Measurements from ENCODE around the gene SLC15A4. TPM values are rescaled to one million over a fixed set of nuclear protein-coding genes. Genes with fewer than 3 reads are reported as not detected.

Gene SLC15A4
- polyA plus RNA-seq, 10 donors, result 17.4 to 26.3 (median 21.3) TPM

DNA sequence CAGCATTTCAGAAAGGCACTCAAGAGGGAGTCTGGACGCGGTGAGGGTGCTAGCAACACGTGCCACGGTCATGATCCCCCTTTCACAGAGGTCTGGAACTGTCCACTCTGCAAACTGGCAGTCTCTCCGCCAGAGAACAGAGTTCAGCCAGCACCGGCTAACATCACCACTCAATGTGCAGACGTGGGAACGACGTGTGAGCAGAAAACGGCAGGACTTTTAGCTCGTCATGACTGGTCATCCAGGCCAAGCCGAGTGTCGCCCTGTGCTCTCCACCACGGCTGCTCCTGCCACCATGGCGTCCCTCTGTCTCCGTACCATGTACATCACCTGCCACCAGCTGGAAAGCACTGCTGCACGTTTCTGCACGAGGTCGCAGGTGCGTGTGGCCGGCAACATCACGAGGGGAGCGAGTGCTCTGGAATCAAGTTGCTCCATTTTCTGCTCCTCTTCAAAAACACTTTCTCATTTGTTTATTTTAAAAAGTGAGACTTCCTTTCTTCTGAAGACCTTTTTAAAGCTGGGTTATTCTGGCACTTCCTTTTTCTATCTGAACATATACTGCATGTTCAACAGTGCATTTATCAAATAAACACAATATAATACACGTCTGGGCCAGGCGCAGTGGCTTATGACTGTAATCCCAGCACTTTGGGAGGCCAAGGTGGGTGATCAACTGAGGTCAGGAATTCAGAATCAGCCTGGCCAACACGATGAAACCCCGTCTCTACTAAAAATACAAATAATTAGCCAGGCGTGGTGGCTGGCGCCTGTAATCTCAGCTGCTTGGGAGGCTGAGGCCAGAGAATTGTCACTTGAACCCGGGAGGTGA lies 28.0 kb downstream of the SLC15A4 start:
- no peak for DNase-seq

DNA sequence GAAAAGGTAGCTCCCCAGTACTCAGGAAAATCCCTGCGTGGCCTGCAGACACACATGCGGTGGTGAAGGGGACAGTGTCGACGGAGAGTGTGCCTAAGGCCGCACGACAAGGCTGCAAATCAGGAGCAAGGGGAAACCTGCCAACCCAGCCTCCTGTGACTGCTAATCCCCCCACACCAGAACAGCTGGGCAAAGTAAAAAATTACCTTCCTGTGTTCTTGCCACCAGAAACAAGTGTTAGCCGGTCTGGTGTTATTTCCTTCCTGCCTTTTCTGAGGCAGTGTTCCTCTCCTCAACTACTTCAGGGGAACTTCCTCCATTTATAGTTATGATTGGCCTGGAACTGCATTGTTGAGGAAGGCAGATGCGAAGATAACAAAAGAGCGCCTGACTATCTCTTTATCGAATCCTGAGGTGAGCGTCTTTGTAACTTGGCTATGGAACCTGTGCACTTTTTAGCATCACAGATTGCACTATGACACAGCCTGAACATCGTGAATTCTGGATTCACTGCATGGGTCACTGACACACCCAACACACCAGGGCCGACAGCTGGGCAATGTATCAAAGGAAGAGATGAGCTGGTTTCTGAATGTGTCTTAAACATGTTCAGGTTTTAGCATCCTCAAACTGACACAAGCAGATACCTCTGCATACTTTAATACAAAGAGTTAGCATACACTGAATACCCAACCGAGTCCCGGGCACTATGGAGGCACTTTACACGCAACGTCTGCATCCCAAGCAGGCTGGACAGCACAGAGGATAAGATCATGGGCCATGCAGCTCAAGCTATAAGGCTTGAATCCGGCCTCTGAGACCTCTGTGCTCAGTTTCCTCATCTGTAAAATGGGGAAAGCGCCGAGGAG lies 28.9 kb downstream of the SLC15A4 start:
- no peak for DNase-seq

DNA sequence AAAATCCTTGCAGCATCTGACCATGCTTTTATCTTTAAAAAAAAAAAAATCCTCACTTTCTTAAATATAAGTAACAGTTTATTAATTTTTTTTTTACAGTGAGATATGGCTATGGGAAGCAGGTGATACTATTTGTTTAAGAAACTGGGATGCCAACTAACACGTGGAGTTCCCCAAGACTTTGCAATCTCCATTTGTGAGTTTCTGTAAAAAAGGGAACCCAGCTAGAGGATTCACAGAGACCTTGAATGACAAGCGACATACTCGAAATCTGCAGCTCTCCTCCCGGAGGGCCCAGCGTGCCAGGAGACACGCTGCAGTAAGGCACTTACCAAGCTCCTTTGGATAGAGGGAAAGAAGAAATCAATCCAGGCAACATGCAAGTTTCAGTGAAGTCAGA lies 30.1 kb downstream of the SLC15A4 start:
- no peak for DNase-seq

DNA sequence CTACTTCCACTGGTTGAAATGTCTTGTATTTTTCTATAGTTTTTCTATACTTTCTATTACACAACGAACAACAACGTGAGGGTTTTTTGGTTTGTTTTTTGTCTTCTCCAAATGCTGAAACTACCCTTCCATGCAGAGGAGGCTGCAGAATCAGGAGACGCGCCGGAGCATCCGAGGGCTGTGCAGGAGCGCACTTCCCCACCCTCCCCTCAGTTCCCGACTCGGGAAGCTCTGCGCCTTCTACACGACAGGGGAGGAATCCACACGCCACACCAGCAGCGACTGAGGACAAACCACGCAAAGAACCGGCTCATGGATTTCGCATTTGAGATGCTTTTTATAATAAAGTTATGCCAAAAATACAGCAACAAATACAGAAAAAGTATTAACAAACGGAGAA lies 30.9 kb downstream of the SLC15A4 start:
- no peak for DNase-seq

DNA sequence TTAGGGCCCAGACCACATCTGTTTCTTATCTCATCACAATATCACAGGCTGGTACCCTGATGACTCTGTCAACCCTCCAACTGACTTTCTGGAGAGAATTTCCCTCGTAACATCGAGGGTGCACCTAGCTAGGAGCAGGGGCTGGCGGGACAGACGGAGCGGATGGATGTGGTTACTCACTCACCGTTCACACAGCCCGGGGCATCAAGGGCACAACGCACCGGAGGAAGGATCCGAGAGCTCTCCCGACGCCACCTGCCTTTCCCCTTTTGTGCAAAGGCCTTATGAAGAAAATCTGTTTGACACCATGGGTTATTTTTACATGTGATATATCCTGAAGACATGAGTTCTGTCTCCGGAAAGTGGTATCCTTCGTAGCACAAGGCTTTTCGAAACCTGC lies 31.4 kb downstream of the SLC15A4 start:
- DNase-seq, result no peak

DNA sequence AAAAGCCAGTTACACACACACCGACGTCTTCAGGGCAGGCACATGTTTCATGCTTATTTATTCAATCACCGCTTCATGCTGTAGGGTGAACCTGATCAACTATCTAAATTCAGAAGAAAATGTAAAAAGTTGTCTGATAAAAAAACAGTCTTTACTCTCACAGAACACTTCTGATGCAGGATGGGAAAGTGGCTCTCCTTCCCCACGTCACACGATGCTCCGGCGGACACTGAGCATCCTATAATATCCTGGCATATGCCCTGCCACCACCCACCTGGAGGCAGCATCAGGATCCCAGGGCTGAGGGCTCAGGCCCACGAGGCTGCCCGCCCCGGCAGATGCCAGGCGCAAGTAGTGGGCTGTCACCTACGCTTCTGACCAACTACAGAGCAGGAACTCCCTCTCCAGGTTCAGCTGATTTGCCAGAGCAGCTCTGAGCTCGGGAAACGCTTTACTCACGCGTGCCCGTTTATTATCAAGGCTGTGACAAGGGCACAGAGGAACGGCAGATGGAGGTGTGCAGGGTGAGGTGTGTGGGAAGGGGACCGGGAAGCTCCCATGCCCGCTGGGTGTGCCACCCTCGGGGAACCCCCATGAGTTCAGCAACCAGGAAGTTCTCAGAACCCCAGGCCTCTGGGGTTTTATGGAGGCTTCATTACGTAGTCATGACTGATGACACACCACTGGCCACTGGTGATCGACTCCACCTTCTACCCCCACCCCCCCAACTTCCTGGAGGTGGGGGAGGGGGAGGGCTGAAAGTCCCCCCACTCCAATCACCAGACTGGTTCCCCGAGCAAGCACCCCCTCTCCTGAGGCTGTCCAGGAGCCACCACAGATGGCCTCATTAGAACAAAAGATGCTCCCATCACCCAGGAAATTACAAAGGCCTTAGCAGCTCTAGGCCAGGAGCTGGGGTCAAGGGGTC lies 32.1 kb downstream of the SLC15A4 start:
- no peak for DNase-seq

DNA sequence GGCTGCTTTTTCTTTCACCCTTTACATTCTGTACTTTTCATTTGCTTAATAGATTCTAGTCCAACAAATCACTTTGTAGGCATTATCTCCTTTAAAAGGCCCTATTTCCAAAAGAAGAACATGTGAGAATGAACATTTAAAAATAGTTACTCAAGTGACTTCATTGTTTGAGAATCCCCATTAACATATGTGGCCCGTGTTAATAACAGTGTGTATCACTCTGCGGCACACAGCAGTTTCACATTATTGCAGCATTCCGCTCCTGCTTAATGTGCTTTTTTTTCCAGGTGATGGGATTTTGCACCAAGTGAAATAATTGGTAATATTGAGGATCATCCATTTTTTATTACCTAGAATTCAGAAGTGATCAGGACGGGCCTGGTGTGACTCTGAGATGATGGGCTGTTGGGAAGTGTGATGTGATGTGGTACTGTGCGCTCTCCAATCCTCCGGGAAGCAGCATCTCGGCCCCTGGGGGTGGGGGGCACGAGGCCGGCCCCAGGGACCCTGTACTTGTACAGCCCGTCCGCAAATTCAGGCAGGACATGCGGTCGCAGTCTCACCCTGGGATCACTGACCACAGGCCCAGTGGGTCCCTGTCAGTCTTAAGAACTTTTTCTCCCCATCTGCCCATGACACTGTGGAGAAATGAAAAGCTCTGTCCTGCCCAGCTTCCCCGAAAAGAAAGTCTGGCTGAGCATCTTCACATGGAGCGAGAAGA lies 32.9 kb downstream of the SLC15A4 start:
- DNase-seq, result no peak

DNA sequence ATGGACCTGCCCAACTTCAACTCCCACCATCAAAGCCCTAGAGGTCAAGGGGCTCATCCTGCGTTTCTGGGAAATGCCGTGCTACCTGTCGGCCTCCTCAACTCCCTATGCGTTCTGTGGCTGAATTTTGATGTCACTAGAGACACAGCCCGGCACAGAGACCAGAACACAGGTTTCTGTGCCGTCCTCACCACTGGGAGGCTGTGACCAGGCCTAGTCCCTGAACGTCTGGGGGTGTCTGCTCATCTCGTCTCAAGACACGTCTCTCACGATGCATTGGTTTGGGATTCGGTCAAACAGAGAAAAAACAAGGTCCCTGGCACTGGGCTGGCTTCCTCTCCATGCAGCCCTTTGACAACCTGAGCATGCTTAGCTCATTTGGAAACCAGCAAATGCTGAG lies 33.5 kb downstream of the SLC15A4 start:
- DNase-seq, result no peak

DNA sequence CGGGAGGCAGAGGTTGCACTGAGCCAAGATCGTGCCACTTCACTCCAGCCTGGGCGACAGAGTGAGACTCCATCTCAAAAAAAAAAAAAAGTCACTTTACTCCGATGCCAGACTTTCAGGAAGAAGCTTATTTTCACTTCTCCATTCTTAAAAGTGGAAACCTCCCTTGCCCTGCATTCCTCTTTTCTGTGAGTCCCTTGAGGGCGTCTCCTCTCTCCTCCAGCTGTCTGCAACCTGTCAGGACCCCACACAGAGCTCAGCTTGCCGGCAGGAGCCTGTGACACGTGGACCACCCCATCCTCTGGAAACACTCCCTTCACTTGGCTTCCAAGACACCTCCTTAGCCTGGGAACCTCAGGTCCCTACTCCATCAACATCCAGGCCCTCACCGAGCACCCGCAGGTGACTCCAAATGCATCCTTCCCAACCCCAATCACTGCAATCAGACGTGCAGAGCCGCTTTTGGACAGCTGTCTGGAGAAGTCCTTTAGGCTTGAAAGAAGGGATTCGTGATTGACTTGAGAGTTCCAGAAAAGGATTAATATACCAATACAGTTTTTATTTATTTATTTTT lies 34.3 kb downstream of the SLC15A4 start:
- no peak for DNase-seq

DNA sequence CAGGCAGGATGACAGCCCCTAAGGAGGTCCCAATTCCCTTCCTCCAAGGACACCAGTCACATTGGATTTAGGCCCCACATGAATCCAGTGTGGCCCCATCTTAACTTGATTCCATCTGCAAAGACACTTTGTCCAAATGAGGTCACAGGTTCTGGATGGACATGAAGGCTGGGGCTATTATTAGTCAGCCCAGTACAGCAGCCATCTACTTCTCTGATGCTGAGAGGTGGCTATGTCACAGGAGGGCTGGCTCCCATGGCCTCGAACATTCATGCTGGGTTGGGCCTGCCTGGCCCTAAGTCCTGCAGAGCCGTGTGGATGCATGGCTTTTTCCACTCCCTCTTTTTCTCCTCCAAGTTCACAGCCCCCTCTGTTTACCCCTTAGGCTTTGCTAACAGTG lies 35.9 kb downstream of the SLC15A4 start:
- DNase-seq, result no peak

DNA sequence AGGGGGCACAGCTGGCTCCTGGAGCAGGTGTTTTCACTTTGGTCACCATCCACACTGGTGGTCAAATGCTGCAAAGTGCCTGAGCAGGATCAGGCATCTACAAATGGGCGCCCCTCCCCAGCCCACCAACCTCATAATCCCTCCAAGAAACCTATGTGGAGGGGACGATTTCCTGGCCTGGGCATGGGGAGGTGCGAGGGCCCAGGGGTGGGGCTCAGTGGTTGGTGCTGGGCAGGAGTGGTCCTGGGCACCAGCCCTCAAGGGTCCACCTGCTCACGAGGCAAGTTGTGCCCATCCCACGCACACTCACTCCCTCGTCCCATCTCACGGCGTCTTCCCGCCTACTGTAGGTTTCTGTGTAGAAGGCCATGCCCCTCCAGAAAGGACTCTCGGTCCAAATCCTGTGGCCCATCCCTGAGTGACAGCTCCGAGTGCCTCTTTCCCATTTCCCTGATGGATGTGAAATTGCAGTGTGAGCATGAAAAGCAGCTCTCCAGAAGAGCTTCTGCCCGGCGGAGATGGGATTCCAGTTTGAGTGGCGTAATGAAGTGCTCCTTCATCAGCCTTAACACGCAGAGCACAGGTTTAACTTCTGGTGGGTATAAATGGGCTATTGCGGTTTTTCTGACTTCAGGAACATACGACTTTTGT lies 36.9 kb downstream of the SLC15A4 start:
- DNase-seq, result no peak

DNA sequence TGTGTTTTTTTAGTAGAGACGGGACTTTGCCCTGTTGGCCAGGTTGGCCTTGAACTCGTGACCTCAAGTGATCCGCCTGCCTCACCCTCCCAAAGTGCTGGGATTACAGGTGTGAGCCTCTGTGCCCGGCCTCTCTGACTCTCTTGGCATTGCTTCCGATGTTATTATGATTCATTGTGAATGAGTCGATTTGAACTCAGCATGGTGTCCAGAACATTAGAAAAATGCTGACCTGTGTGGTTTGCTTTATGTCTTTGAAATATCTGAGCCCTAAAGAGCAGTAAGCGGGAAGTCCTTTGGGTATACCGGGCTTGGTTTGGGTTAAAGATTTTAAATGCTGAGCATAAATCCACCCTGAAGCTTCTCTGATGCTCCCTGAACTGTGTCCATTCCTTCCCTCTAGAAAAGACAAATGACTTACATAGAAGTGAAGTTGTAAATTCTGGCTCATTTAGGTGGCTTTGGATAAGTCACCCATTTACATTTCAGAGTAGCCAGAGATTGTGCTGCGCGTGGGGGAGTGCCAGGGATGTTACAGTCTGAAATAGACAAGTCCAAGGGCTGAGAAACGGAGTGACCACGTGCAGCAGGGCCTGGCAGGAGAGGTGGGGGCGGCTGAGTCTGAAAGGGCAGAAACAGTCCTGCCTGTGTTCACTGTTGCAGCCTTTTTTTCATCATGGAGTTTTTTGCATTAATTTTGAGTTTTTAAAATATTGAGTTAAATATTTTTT lies 39.6 kb downstream of the SLC15A4 start:
- DNase-seq, result no peak

DNA sequence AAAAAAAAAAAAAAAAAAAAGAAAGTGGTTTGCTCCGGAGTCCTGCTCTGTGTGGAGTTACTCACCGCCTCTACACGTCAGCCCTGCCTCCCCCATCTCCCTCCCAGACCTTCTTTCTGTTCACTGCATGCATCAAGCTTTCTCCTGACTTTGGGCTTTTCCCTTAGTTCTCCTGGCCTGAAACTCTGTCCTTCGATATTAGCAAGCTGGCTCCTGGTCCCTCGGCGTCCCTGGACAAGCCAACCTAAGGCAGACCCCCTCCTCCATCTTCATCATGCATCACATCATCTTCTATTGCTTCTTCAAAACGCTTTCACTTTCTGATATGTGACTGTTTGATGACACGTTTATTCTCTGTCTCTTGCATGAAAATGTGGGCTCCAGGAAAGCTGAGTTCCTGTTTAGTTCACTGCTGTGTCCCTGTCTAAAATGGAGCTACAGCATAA lies 40.6 kb downstream of the SLC15A4 start:
- DNase-seq, result no peak

DNA sequence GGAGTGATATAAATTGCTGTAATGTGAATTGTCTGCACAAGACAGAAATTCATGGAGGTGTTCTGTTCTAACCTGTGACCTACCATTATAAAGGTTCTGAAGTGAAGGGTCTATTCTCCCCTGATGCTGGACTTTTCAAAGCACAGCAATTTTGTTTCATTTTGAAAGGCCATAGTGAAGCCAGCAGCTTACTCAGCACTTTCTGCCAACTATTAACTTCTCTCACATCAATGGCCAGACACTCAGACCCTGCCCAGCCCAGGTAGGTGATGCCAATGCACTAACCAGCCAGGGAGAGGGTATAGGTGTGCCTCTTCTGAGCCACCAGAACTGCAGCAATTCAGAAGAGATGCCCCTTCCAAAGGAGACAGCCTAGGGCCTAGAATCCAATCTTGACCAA lies 43.9 kb downstream of the SLC15A4 start:
- no peak for DNase-seq

DNA sequence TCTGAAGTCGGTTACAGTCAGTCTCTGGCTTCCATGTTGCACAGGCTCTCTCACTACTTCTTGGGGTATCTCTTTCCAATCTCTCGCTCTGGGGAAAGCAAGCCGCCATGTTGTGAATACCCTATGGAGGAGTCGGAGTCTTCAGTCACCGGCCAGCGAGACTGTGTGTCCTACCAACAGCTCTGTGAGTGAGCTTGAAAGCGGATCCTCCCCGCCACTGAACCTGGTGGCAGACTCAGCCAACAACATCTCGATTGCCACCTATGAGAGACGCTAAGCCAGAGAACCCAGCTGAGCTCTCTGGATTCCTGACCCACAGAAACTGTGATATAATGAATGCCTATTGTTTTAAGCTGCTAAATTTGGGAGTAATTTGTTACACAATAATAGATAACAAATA lies 51.5 kb downstream of the SLC15A4 start:
- DNase-seq, result no peak

DNA sequence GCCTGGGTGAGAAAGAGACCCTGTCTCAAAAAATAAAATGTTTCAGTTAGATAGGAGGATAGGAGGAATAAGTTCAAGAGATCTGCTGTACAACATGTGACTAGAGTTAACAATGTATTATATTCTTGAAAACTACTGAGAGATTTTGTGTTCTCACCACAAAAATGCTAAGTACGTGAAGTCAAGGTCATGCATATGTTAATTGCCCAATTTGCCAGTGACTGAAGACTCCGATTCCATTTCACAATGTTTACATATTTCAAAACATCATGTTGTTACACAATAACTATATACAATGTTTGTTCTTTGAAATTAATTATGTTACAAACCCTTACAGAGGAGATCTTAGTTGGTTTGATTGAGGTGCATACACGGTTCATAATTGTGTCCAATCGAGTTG lies 52.1 kb downstream of the SLC15A4 start:
- no peak for DNase-seq

DNA sequence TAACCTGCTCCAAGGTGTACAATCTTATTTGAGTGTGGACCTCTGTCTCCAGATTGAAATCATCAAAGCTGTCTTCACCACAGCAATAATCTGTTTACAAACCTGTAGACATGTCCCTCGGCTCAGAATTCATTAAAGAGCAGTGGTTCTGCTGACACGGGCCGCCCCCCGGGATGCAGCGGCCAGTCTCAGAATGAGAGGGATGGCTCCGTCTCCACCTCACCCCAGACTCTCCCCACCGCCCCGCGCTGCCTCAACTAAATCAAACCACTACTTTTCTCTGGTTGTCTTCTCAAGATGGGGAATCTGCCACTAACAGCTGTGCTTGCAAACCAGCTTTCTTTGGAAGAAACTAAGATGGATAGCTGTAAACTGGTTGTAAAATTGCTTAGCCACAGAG lies 56.2 kb downstream of the SLC15A4 start:
- DNase-seq, result no peak

DNA sequence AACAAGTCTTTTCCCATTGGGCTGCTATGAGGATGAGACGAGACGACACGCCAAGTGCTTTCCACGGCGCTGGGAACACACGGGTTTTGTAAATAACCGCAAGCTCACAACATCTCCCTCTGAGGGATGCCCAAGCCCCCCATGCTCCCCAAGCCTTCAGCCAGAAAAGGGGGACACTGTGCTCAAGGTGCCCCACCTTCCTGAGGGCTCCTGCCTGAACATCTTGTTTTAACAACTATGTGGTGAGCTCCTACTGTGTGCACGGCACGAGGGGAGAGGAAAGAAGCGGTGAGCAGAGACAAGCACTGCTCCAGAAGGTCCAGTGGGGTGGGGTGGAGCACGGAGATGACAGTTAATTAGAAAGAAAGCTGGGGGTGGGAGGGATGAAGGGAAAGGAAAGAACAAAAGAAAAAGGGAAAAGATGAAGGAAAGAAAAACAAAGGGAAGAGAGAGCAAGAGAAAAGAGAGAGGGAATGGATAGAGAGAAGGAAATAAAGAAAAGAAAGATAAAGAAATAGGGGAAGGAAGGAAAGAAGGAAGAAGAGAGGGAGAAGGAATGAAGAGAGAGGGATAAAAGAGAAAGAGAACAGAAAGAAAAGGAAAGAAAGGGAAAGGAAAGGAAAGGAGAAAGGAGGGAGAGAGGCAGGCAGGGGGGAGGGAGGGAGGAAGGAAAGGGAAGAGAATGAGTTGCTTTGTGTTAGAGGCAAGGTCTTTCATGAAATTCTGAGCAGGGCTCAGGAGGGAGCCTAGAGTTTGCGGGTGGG lies 56.8 kb downstream of the SLC15A4 start:
- no peak for DNase-seq

DNA sequence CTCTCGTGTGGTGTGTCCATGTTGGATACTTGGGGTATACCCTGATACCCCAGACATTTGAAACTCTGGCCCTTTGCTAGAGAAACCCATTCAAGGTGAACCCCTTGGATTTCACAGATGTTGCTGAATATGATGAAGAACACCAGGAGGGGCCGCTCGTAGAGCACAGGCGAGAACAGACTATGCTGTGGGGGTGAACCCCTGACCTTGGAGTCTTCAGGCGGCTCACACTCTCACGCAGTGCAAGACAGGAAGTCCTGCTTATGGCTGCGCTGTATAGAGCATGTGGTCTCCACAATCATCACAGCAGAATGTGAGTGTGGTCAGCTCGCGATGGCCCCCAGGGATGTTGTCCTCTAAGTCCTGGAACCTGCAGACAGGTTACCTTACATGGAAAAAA lies 60.4 kb downstream of the SLC15A4 start:
- DNase-seq, result no peak
